Measurements from ENCODE around the gene CCDC68. TPM values are rescaled to one million over a fixed set of nuclear protein-coding genes. Genes with fewer than 3 reads are reported as not detected.

CCDC68 gene
- total and polyA plus RNA-seq, 2 of the 4 experiments (the other 2 are of a cell fraction): 0.46 to 0.54 TPM

DNA sequence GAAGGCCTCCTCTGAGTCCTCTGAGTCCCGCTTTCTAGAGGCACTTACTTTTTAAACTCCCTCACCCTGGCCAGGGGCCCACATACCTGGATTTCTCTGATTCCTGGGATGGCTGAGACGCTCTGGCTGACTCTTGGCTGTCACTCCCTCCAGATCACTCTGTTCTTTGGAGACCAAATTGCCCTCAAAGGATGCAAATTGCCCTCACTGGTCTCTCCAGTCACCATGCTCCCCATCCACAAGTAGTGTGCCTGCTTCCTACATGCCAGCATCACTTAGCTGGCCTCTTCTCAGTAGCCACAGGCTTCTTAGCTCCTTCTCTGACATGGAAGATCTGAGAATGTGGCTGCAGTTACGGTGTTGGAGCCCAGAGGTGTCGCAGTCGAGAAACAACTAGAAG, 41.3 kb upstream of the CCDC68 start:
- POLR2A ChIA-PET (ENCODE audit: unreplicated experiment): no interaction called here
- peaks cover 4% of the 10 kb centered on the region for H3K27me3 ChIP-seq (ENCODE audit: control insufficient read depth, insufficient read depth, low read length)
- intact Hi-C loops (cut with micrococcal nuclease): no loop called here
- BruUV-seq (replicated peaks): no TSS peak
- no peak overlapping the region for H3K9ac ChIP-seq (ENCODE audit: low read depth, low read length)
- H3K9me3 ChIP-seq (ENCODE audit: control insufficient read depth, insufficient read depth, low read length): no peaks in the 10 kb centered on the region
- H3K9me1 ChIP-seq (ENCODE audit: insufficient read depth, low read length): no peaks in the 10 kb centered on the region
- H3K79me1 ChIP-seq (ENCODE audit: low read depth in 1 of 2, low read length in 2 of 2): no peaks in the 10 kb centered on the region
- H2AK9ac ChIP-seq (replicated peaks; ENCODE audit: low read depth, low read length, poor library complexity): no peak overlapping the region
- no peak overlapping the region for H3K27ac ChIP-seq (ENCODE audit: insufficient read depth, low read length)
- H3K14ac ChIP-seq (replicated peaks; ENCODE audit: low read depth, low read length): no peak overlapping the region
- TF ChIP-seq RFX5 (IDR thresholded peaks at IDR 0.05; ENCODE audit: low read depth, low read length) (no peak), RAD21 (IDR thresholded peaks at IDR 0.05; ENCODE audit: low read length) (no peak), MAFK (IDR thresholded peaks at IDR 0.05; ENCODE audit: low read depth, low read length) (no peak), CEBPB (IDR thresholded peaks at IDR 0.05; ENCODE audit: low read depth, low read length) (no peak), MXI1 (IDR thresholded peaks at IDR 0.05; ENCODE audit: borderline replicate concordance, low read depth, low read length) (no peak)
- TF ChIP-seq, protein P1, sequence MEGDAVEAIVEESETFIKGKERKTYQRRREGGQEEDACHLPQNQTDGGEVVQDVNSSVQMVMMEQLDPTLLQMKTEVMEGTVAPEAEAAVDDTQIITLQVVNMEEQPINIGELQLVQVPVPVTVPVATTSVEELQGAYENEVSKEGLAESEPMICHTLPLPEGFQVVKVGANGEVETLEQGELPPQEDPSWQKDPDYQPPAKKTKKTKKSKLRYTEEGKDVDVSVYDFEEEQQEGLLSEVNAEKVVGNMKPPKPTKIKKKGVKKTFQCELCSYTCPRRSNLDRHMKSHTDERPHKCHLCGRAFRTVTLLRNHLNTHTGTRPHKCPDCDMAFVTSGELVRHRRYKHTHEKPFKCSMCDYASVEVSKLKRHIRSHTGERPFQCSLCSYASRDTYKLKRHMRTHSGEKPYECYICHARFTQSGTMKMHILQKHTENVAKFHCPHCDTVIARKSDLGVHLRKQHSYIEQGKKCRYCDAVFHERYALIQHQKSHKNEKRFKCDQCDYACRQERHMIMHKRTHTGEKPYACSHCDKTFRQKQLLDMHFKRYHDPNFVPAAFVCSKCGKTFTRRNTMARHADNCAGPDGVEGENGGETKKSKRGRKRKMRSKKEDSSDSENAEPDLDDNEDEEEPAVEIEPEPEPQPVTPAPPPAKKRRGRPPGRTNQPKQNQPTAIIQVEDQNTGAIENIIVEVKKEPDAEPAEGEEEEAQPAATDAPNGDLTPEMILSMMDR (conservative IDR thresholded peaks at IDR 0.05; ENCODE audit: low read depth, low read length): no peak
- TF ChIP-seq, protein P2, sequence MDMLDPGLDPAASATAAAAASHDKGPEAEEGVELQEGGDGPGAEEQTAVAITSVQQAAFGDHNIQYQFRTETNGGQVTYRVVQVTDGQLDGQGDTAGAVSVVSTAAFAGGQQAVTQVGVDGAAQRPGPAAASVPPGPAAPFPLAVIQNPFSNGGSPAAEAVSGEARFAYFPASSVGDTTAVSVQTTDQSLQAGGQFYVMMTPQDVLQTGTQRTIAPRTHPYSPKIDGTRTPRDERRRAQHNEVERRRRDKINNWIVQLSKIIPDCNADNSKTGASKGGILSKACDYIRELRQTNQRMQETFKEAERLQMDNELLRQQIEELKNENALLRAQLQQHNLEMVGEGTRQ (IDR thresholded peaks at IDR 0.05; ENCODE audit: low read depth, low read length): no peak
- H3K4me3 ChIP-seq (ENCODE audit: insufficient read depth, low read depth, low read length): no peak overlapping the region
- in situ Hi-C loops (cut with MboI; ENCODE audit: low sequenced_read_pairs): no loop called here
- no peak overlapping the region for H2BK120ac ChIP-seq (ENCODE audit: low read depth, low read length)
- H3K36me3 ChIP-seq (ENCODE audit: control insufficient read depth, insufficient read depth, low read length): no peaks in the 10 kb centered on the region
- H3K56ac ChIP-seq (ENCODE audit: extremely low read depth, insufficient read depth, low read length): no peak overlapping the region
- no peak overlapping the region for H4K91ac ChIP-seq (ENCODE audit: insufficient read depth, low read depth, low read length)
- no peak overlapping the region for H2AFZ ChIP-seq (replicated peaks; ENCODE audit: low read length, poor library complexity)
- no peak overlapping the region for H4K5ac ChIP-seq (ENCODE audit: low read depth, low read length)
- no peak for ATAC-seq (ENCODE audit: low read depth)
- dilution Hi-C loops (cut with HindIII; ENCODE audit: low sequenced_read_pairs, unreplicated experiment): no loop called here
- no peak overlapping the region for H3K18ac ChIP-seq (ENCODE audit: low read depth, low read length)
- CTCF ChIA-PET: no interaction called here
- no peak overlapping the region for H2AK5ac ChIP-seq (ENCODE audit: low read depth, low read length)
- no peak for DNase-seq
- no peak overlapping the region for H3K4me2 ChIP-seq (ENCODE audit: low read depth, low read length)
- H2BK20ac ChIP-seq (ENCODE audit: low read depth, low read length): no peak overlapping the region
- no peak overlapping the region for H2BK15ac ChIP-seq (ENCODE audit: low read depth, low read length)
- H4K8ac ChIP-seq (ENCODE audit: low read depth in 2 of 2, low read length in 2 of 2): no peak overlapping the region
- H2BK5ac ChIP-seq (ENCODE audit: low read depth, low read length, poor library complexity, severe bottlenecking): no peak overlapping the region
- no peaks in the 10 kb centered on the region for H4K20me1 ChIP-seq (ENCODE audit: insufficient read depth, low read length)
- H3K4me1 ChIP-seq (ENCODE audit: control insufficient read depth, insufficient read depth, low read length): no peaks in the 10 kb centered on the region
- H3K23ac ChIP-seq (ENCODE audit: low read depth, low read length): no peak overlapping the region
- H3K4ac ChIP-seq (ENCODE audit: low read depth, low read length): no peak overlapping the region
- 100% methylated on average over 1 of the region's 5 CpGs; no CpG with 5 or more reads in 1 of the 2 experiments for WGBS, 2 experiments (ENCODE audit: extremely low coverage in 2 of 2, insufficient read length in 1 of 2)

Measured in IMR-90 (cell line).